Fibroblast of skin of abdomen (primary cell): ENCODE results near the gene TMEM175.

ENCODE experiments used
- DNase-seq: peaks from one replicate; pipeline ENCODE4 v3.0.0-alpha.2; 2013

Gene TMEM175

DNA sequence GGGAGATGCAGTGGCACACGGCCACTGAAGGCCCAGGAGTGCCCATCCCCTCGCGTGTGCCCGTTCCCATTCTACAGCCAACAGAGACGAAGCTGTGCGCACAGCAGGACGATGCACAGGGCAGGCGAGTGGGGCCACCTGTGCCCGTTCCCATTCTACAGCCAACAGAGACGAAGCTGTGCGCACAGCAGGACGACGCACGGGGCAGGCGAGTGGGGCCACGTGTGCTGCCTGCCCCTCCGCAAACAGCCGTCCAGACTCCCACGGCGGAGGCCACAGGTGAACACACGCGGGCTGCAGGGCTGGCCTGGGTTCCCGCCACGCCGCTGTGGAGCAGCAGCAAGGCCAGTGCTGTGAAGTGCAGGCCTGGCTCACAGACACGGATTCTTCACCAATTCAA, 32.2 kb upstream of the TMEM175 start:
- DNase-seq = no peak

DNA sequence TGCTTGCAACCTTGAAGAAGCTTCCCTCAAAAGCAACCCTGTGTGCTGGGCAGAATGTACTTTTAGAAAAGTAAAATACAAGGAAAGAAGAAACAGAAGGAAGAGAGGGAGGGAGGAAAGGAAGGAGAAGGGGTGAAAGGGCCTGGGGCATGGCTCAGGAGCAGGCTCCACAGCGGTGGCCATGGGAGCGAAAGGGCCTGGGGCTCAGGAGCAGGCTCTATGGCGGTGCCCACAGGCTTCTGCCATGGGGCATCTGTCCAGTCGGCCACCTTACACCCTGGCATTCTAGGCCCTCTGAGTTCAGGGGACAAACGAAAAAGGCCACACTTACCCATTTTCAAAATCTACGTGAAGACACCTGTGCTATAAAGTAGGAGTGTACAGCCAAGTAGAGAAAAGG, 31.5 kb upstream of the TMEM175 start:
- no peak for DNase-seq

GRCh38 chr4:901192-901910, 30.9 kb upstream of the TMEM175 start:
- no peak for DNase-seq

DNA sequence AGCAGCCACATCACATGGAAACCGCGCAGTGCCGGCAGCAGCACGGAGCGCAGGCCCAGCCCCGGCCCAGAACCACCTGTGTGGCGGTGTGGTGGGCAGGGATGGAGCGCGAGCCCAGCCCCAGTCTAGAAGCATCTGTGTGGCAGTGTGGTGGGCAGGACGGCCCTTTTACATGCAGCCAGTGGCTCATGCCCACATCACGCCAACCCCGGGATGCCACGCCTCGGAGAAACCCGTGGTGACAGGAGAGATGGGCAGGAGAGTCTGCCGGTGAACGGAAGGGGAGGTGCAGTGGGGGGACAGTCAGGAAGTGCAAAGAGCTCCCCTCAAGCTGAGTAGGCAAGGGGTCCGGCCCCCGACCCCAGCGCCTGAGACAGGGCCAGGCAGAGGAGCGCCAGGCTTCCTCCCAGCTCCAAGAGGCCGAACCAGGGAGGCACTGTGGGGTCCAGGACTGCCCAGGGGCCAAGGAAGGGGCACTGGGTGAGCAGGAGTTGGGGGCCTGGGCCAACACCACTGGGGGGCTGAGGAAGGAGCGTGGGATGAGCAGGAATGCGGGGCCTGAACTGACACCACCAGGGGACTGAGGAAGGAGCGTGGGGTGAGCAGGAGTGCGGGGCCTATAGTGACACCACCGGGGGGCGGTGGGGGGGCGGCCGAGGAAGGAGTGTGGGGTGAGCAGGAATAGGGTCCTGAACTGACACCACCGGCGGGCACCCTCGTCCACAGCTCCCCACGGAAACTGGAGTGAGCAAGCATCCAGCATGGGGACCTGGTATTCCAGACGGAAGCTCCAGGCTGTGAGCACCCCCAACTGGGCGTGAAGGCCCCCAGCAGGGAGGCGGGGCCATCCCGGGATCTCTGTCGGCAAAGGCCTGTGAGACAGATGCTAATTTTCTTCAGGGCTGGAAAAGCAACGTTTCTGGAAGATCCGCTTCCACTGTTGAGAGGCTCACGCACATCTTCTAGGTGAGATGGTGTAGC, 28.9 kb upstream of the TMEM175 start:
- no peak for DNase-seq

DNA sequence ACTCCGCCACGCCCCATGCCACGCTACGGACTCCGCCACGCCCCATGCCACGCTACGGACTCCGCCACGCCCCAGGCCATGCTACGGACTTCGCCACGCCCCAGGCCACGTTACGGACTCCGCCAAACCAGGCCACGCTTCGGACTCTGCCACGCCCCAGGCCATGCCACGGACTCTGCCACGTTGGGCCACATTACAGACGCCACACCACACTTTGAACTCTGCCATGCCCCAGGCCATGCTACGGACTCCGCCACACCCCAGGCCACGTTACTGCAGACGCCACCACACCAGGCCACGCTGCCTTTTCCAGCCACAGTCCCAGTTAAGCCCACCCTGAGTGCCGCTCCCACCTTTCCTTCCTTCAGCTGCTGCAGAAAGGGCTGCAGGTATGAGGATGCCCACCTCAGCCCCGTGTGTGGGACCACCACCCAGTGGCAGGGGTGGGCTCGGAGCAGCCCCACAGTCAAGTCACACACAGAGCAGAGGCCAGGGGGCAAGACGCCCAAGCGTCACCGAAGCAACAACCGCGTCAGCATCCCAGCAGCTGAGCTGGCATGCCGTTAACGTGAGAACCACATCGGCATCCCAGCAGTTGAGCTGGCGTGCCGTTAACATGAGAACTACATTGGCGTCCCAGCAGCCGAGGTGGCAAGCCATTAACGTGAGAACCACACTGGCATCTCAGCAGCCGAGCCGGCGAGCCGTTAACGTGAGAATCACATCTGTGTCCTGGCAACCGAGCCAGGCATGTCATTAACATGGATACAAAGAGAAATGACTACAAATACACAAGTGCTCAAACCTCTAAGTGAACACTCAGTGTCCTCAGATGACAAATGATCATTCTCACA, 26.5 kb upstream of the TMEM175 start:
- no peak for DNase-seq

DNA sequence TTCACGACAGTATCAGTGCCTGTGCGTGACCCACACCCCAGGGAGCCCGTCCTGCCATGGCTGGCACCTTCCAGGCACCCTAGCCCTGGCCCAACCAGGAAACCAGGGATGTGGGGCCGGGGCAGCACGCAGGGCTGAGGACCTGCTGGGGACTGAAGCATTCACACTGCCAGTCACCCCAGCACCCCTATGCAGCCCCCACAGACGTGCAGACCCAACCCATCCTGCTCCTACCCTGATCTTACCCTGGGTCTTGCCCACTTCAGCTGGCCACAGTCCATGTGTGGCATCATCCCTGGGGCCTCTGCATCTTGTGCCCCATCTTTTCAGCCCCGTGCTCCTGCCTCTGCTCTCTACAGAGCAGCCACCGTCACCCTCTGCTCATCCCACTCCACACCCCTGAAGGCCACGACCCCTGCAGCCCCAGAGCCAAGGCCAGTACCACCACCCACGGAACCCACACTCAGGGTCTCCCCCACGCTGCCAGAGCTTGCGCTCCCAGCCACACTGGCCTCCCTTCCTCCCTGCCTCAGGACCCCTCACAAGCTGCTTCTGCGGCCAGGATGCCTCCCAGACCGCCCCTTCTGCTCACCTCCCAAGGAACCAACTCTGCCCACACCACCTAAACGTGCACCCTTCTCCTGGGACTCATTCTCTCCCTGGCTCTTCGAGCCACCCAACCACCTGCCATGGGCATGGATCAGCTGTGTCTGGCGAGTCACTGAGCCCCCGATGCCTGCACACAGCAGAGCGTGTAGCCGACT, 25.7 kb upstream of the TMEM175 start:
- no peak for DNase-seq

DNA sequence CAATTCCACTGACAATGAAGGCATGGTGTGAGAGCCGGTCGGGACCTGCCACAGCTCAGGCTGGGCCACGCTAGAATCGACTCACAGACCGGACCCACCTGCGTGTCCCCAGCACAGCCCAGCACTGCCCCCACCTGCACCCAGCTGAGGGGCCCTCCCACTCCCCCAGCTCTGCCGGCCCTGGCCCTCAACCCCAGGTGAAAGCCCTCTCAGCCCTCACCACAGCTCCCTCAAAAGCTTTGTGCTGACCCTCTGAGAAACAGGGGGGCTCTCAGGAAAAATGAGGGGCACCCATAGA, 25.2 kb upstream of the TMEM175 start:
- no peak for DNase-seq

- DNase-seq = peak; percentile 92
Measured at GRCh38 chr4:907691-908425, 24.4 kb upstream of the TMEM175 start.

DNA sequence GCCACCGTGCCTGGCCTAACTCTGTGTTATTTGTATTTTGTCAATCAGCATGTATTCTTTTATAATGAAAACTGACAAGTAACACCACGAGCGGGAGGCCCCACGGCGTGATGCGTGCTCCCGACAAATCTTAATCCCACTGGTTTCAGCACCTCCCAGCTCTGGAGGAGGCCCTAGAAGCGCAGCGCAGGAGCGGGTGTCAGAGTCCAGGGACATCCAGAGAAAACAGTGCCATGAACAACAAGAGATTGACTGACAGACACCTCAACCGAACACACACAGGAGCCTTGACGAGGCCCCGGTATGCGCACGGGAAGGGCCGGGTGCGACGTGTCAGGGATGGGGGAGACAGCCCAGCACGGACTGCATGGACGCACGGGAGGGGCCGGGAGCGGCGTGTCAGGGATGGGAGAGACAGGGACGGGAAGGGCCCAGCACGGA, 23.1 kb upstream of the TMEM175 start:
- DNase-seq = no peak

GRCh38 chr4:909821-910220, 22.4 kb upstream of the TMEM175 start:
- no peak for DNase-seq

DNA sequence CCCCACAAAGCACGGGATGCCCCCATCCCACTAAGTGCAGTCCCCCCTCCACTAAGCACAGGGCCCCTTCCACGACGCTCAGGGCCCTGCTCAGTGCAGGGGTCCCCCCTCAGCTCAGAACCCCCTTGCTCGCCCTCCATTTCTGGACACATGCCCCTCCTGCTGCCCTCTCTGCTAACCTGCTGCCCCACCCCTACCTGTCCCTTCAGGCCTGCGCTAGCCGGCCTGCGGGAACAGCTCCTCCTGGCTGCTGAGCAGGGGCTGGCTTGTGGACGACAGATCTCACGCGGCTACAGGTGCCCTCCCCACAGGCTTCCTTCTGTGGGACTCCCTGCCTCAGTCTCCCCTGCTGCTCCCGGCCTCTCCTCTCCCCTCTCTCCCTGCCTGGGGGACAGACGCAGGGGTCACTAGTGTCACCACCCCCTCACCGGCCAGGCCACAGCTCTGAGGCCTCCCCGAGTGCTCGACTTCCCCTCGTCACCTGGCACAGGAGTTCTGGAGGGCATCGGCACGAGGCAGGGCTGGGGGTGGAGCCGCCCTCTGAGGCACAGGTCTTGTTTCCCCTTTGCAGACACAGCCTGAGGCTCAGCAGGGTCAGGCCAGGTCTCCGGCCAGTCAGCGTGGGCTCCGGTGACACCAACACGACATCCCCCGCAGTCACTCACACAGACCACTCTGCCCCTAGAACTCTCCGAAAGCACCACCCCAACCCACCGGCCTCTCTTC, 21.7 kb upstream of the TMEM175 start:
- no peak for DNase-seq

DNA sequence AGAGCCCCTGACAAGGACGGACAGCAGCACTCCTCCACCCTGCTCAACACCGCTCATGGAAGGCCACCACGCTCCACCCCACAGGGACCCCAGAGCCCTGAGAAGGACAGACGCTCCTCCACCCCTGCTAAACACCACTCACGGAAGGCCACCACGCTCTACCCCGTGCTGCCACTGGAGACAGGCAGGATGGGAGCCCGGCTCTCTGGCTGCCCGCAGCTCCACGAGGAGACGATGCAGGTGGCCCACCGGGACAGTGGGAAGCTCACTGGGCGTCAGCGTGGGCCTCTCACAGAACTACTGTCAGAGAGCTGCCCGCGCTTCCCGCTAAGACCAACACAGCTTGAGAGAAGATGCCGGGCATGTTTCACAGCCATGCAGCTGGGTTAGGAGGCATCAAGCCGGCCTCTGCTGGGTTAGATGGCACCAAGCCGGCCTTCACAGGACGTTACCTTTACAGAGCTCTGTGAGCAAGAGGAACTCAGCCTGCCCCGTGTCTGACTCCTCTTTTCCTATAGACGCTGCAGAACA, 21.0 kb upstream of the TMEM175 start:
- DNase-seq = no peak

- DNase-seq = no peak
Measured at GRCh38 chr4:911871-912490, 20.3 kb upstream of the TMEM175 start.

GRCh38 chr4:912548-913279, 19.5 kb upstream of the TMEM175 start:
- DNase-seq = no peak

- DNase-seq = no peak
Measured at GRCh38 chr4:913280-913618, 19.0 kb upstream of the TMEM175 start.

GRCh38 chr4:914531-914930, 17.7 kb upstream of the TMEM175 start:
- DNase-seq = no peak

DNA sequence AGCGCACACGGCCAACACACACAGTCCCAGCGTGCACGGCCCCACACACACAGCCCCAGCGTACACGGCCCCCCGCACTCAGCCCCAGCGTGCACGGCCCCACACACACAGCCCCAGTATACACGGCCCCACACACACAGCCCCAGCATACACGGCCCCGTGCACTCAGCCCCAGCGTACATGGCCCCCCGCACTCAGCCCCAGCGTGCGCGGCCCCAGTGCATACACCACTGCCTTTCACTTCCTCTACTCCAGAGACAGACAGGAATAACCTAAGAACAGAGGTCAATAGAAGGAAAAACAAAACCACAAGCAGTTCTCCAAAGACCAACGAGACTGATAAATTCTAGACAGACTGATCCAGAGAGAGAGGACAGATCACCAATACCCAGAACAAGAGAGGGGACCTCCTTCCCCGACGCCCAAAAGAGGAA, 17.2 kb upstream of the TMEM175 start:
- DNase-seq = no peak

DNA sequence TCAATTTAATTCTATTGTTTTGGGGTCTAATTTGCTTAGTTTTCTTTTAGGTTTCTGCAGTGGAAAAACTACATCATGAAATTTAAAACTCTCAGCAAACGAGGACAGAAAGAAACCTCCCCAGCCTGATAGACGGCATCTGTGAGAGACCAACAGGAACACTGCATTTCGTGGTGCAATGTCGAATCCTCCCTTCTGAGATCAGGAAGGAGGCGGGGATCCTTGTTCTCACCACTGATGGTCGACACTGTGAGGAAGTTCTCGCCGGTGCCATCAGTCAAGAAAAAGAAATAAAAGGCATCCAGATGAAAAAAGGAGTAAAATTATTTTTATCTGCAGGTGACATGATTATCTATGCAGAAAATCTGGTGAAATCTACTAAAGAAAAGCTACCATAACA, 16.7 kb upstream of the TMEM175 start:
- peak; percentile 20 for DNase-seq

DNA sequence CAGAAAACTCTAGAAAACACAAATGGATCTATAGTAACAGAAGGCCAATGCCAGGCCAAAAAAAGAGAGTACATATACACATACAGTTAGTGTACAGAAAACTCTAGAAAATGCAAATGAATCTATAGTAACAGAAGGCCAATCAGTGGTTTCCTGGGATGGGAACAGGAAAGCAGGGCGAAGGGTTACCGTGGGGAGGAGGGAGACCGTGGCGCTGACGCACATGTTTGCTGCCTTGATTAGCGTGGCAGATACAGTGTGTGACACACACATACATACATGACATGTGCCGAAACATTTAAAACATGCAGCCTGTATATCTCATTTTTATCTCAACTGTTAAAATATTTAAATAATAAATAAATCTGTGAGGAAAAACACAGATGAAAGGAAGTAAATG, 14.8 kb upstream of the TMEM175 start:
- no peak for DNase-seq
